Measurements from ENCODE around the gene TLCD5.

Gene TLCD5

GRCh38 chr11:120375076-120375475 lies 50.0 kb downstream of the TLCD5 start:
- in situ Hi-C loops (cut with MboI; ENCODE audit: low sequenced_read_pairs), result no loop called here

GRCh38 chr11:120376547-120377182 lies 51.6 kb downstream of the TLCD5 start:
- in situ Hi-C loops (cut with MboI; ENCODE audit: low sequenced_read_pairs), result no loop called here

- in situ Hi-C loops (cut with MboI; ENCODE audit: low sequenced_read_pairs), result no loop called here
Measured at GRCh38 chr11:120378474-120378873, 53.4 kb downstream of the TLCD5 start.

GRCh38 chr11:120381401-120381800 lies 56.3 kb downstream of the TLCD5 start:
- in situ Hi-C loops (cut with MboI; ENCODE audit: low sequenced_read_pairs), result no loop called here
